Measurements from ENCODE around the gene FRAS1.

GRCh38 chr4:78219825-78220224, 162.7 kb downstream of the FRAS1 start:
- TF ChIP-seq EZH2 (IDR thresholded peaks at IDR 0.05; ENCODE audit: borderline replicate concordance, low read depth, low read length) (no peak), SMARCA5 (IDR thresholded peaks at IDR 0.05) (no peak), CTCF (IDR thresholded peaks at IDR 0.05 in 2 of 3, conservative IDR thresholded peaks at IDR 0.05 in 1 of 3; ENCODE audit: insufficient read depth in 2 of 3, low read depth in 1 of 3, low read length in 3 of 3) (no peak), CEBPG (CRISPR knock-in tag; IDR thresholded peaks at IDR 0.05) (no peak), CEBPG (tag; conservative IDR thresholded peaks at IDR 0.05 in 1 of 2, IDR thresholded peaks at IDR 0.05 in 1 of 2) (no peak), POLR2AphosphoS2 (IDR thresholded peaks at IDR 0.05; ENCODE audit: low read length) (no peak)
- TF ChIP-seq, protein P1, sequence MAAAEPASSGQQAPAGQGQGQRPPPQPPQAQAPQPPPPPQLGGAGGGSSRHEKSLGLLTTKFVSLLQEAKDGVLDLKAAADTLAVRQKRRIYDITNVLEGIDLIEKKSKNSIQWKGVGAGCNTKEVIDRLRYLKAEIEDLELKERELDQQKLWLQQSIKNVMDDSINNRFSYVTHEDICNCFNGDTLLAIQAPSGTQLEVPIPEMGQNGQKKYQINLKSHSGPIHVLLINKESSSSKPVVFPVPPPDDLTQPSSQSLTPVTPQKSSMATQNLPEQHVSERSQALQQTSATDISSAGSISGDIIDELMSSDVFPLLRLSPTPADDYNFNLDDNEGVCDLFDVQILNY (CRISPR knock-in tag; IDR thresholded peaks at IDR 0.05), result no peak
